SH-SY5Y (cell line): ENCODE measurements around the gene FAM111A.

Source experiments
- GATA2 ChIP-seq: IDR thresholded peaks from 2 replicates; pipeline ENCODE4 v1.6.1; 2011; ENCODE audit warnings: mild to moderate bottlenecking, low read depth, low read length
- GATA3 ChIP-seq: IDR thresholded peaks from 2 replicates; pipeline ENCODE4 v1.6.1; 2011; ENCODE audit warnings: low read depth, mild to moderate bottlenecking, low read length, moderate library complexity

- no peak for TF ChIP-seq GATA3
- TF ChIP-seq GATA2: no peak
Observed at GRCh38 chr11:59119826-59120225, 22.8 kb upstream of the FAM111A start.
